T-helper 2 cell (primary cell): Measurements from ENCODE around the gene ERCC4.
"Not testable (repeated sequence)": the region's sequence is repeated elsewhere in the genome, so short reads cannot be mapped to it uniquely, and the experiment has no call there.

Source experiments
- DNase-seq, 5 experiments: peaks; one replicate each; pipeline versions ENCODE4 v3.0.0 to v3.0.0-alpha.2; 2012 to 2022
- total RNA-seq, 2 donors: gene quantifications; one replicate each; lab custom pipeline; 2026; lab: John Stamatoyannopoulos, UW

ERCC4 gene
- 7.5 to 20.0 reads per million in 2 donors for total RNA-seq

- peak; percentile 94 to 99 (median 99) for DNase-seq
These were observed at the start of gene ERCC4 for GRCh38 chr16:13919683-13920509. Gene ERCC4, plus strand, starts transcription at chr16:13920154. Its CDS starts 12 bp downstream, at chr16:13920166.

- no peak for DNase-seq
These were observed 46.0 kb upstream of the ERCC4 start for GRCh38 chr16:13873835-13874438.

GRCh38 chr16:13875614-13876284, 44.2 kb upstream of the ERCC4 start:
- no peak for DNase-seq

GRCh38 chr16:13883276-13883675, 36.7 kb upstream of the ERCC4 start:
- no peak for DNase-seq

- no peak for DNase-seq
These were observed 36.1 kb upstream of the ERCC4 start for GRCh38 chr16:13883881-13884280.

- no peak for DNase-seq
These were observed 34.3 kb upstream of the ERCC4 start for GRCh38 chr16:13885700-13886099.

- DNase-seq, result no peak
These were observed 33.3 kb upstream of the ERCC4 start for GRCh38 chr16:13886608-13887007.

- DNase-seq, result not testable (repeated sequence)
These were observed 30.6 kb upstream of the ERCC4 start for GRCh38 chr16:13889323-13889722.

- DNase-seq, result no peak
These were observed 27.7 kb upstream of the ERCC4 start for GRCh38 chr16:13892301-13892700.

- DNase-seq, result no peak
These were observed 24.4 kb upstream of the ERCC4 start for GRCh38 chr16:13895516-13895915.

GRCh38 chr16:13896543-13897182, 23.3 kb upstream of the ERCC4 start:
- no peak for DNase-seq

GRCh38 chr16:13897806-13898205, 22.1 kb upstream of the ERCC4 start:
- DNase-seq, result no peak

GRCh38 chr16:13898233-13898632, 21.7 kb upstream of the ERCC4 start:
- no peak for DNase-seq

GRCh38 chr16:13902052-13902451, 17.9 kb upstream of the ERCC4 start:
- no peak for DNase-seq

GRCh38 chr16:13902677-13903076, 17.3 kb upstream of the ERCC4 start:
- no peak for DNase-seq

- no peak for DNase-seq
These were observed 15.7 kb upstream of the ERCC4 start for GRCh38 chr16:13904179-13904691.

- DNase-seq, result not testable (repeated sequence)
These were observed 15.1 kb upstream of the ERCC4 start for GRCh38 chr16:13904822-13905221.

- DNase-seq, result no peak
These were observed 13.5 kb upstream of the ERCC4 start for GRCh38 chr16:13906168-13907089.

GRCh38 chr16:13907431-13907830, 12.5 kb upstream of the ERCC4 start:
- DNase-seq, result no peak

GRCh38 chr16:13909069-13909468, 10.9 kb upstream of the ERCC4 start:
- DNase-seq, result no peak

GRCh38 chr16:13909872-13910303, 10.1 kb upstream of the ERCC4 start:
- DNase-seq, result no peak

- DNase-seq, result no peak
These were observed 8.6 kb upstream of the ERCC4 start for GRCh38 chr16:13911306-13911705.
